ES-I3 (cell line): ENCODE data around the gene NEO1.

Experiments used
- H3K36me3 ChIP-seq: 2 replicates; pipeline ENCODE4 v1.6.1; 2013; ENCODE audit warnings: mild to moderate bottlenecking, low read length, control low read depth, moderate library complexity; ENCODE audit not compliant: insufficient read depth
- H3K4me1 ChIP-seq: 2 replicates; pipeline ENCODE4 v1.6.1; 2013; ENCODE audit warnings: mild to moderate bottlenecking, control low read depth, low read length; ENCODE audit not compliant: insufficient read depth
- H3K9ac ChIP-seq: 2 replicates; pipeline ENCODE4 v1.6.1; 2013; ENCODE audit warnings: low read depth, mild to moderate bottlenecking, low read length, moderate library complexity
- H3K9me3 ChIP-seq: 2 replicates; pipeline ENCODE4 v1.6.1; 2013; ENCODE audit warnings: mild to moderate bottlenecking, low read length, moderate library complexity; ENCODE audit not compliant: control insufficient read depth, insufficient read depth

Gene NEO1

GRCh38 chr15:73078291-73078690 is 26.0 kb downstream of the NEO1 start:
- no peaks in the 10 kb centered on the region for H3K9me3 ChIP-seq
- no peak overlapping the region for H3K9ac ChIP-seq
- no peaks in the 10 kb centered on the region for H3K36me3 ChIP-seq
- peaks cover 7% of the 10 kb centered on the region; the same call in 1 of the 2 replicates for H3K4me1 ChIP-seq

DNA sequence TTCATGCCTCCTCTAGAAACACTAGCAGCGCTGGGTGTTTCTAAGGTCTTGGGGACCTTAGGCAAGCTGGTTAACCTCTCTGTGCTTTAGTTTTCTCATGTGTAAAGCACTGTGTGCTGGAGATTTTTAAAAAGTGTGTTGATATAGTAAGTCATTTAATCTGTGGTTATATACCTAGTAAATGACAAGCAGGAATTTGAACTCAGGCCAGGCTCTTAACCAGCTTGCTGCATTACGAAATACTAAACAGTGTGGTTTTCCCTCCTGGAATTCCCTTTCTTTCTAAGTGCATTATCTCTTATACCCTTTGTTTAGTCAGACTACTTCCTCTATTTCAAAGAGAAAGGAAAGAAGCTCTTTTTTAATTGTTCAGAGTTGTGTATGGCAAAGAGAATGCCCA is 26.5 kb downstream of the NEO1 start:
- Histone ChIP-seq H3K4me1 (peaks cover 7% of the 10 kb centered on the region; the same call in 1 of the 2 replicates), H3K9ac (no peak overlapping the region), H3K36me3 (no peaks in the 10 kb centered on the region), H3K9me3 (no peaks in the 10 kb centered on the region)

GRCh38 chr15:73079565-73079964 is 27.3 kb downstream of the NEO1 start:
- no peaks in the 10 kb centered on the region for H3K9me3 ChIP-seq
- H3K4me1 ChIP-seq = peaks cover 7% of the 10 kb centered on the region; the same call in 1 of the 2 replicates
- H3K36me3 ChIP-seq = no peaks in the 10 kb centered on the region
- H3K9ac ChIP-seq = no peak overlapping the region

DNA sequence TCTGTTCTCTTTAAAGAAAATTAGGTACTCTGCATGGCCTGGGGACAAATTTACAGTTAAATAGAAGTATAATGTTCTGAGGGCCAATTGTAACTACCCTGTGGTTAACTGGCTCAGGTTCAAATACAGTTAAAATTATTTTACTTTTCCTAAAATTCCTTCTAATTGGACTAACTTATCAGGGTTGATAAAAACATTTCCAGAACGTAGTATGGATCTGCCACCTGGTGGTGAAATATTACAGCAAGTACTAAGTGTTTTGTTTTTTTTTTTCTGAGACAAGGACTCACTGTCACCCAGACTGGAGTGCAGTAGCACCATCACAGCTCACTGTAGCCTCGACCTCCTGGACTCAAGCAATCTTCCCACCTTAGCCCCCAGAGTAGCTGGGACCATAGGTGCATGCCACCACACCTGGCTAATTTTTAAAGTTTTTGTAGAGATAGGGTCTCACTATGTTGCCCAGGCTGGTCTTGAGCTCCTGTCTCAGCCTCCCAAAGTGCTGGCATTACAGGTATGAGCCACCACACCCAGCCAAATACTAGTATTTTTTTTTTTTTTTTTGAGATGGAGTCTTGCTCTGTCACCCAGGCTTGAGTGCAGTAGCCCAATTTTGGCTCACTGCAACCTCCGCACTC is 29.2 kb downstream of the NEO1 start:
- H3K9ac ChIP-seq = no peak overlapping the region

DNA sequence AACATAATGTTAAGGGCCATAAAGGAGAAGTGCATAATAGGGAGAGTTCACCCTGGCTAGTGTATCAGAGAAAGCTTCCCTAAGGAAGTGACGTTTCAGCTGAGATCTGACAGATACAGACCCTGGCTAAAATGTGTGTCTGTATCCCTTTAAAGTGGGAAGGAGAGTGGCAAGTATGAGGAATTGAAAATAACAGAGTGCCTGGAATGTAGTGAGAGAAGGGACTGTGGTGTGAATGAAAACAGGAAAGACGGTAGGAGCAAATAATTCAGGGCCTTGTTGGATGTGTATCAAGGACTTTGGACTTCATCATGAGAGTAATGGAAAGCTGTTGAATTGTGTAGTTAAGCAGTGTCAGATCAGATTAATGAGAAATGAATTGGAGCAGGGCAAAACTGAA is 30.5 kb downstream of the NEO1 start:
- H3K9ac ChIP-seq = no peak overlapping the region
- H3K4me1 ChIP-seq = peaks cover 7% of the 10 kb centered on the region; the same call in 1 of the 2 replicates
- no peaks in the 10 kb centered on the region for H3K36me3 ChIP-seq
- no peaks in the 10 kb centered on the region for H3K9me3 ChIP-seq

More for the DNA sequence above, 29.2 kb downstream of the NEO1 start:
- Histone ChIP-seq H3K36me3 (no peaks in the 10 kb centered on the region), H3K9me3 (no peaks in the 10 kb centered on the region), H3K4me1 (peaks cover 7% of the 10 kb centered on the region; the same call in 1 of the 2 replicates)

GRCh38 chr15:73087098-73087497 is 34.8 kb downstream of the NEO1 start:
- H3K36me3 ChIP-seq = no peaks in the 10 kb centered on the region
- H3K9ac ChIP-seq = no peak overlapping the region
- no peaks in the 10 kb centered on the region for H3K4me1 ChIP-seq
- no peaks in the 10 kb centered on the region for H3K9me3 ChIP-seq

GRCh38 chr15:73105064-73105463 is 52.8 kb downstream of the NEO1 start:
- no peak overlapping the region for H3K9ac ChIP-seq
- peaks cover 6% of the 10 kb centered on the region for H3K4me1 ChIP-seq
- no peaks in the 10 kb centered on the region for H3K9me3 ChIP-seq

DNA sequence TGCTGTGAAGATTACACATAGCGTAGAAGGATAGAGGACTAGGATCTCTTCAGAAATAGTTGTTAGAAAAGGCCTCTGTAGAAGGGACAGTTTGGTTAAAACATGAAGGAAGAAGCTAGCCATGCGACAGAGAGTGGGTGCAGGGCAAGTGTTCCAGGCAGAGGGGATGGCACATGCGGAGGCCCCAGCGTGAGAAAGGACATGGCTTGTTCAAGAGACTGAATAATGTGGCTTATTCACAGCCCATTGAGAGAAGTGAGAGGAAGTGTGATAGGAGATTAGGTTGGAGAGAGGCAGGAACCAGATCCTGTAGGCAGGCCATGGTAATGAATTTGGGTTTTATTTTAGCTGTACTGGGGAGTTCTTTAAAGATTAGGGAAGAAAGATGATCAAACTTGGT is 56.4 kb downstream of the NEO1 start:
- no peaks in the 10 kb centered on the region for H3K9me3 ChIP-seq
- no peak overlapping the region for H3K9ac ChIP-seq
- no peaks in the 10 kb centered on the region for H3K36me3 ChIP-seq
- peaks cover 6% of the 10 kb centered on the region for H3K4me1 ChIP-seq

More at GRCh38 chr15:73105064-73105463, 52.8 kb downstream of the NEO1 start:
- H3K36me3 ChIP-seq = no peaks in the 10 kb centered on the region

GRCh38 chr15:73109765-73110164 is 57.5 kb downstream of the NEO1 start:
- H3K36me3 ChIP-seq = no peaks in the 10 kb centered on the region
- H3K9me3 ChIP-seq = no peaks in the 10 kb centered on the region
- peaks cover 13% of the 10 kb centered on the region for H3K4me1 ChIP-seq
- no peak overlapping the region for H3K9ac ChIP-seq

- Histone ChIP-seq H3K9me3 (no peaks in the 10 kb centered on the region), H3K9ac (no peak overlapping the region)
Measured at GRCh38 chr15:73110201-73110600, 57.9 kb downstream of the NEO1 start.

DNA sequence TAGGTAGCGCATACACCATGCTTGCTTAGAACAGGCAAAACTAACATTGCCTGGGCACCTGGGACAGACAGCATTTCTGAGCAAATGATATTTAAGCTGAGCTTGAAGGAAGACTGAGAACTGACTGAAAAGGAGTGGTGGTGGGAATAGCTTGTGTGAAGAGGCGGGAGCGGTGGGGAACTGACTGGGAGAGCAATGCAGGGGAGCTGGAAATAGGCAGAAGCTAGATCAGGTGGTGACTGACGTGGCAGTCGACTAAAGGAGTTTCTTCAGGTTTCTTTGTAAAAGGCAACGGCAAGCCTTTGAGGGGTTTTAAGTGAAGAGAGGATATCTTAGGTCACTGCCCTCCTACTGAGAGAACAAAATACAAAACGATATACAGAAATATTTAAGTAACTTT is 61.8 kb downstream of the NEO1 start:
- Histone ChIP-seq H3K9ac (no peak overlapping the region), H3K9me3 (no peaks in the 10 kb centered on the region), H3K4me1 (peaks cover 6% of the 10 kb centered on the region; the same call in 1 of the 2 replicates), H3K36me3 (no peaks in the 10 kb centered on the region)

More at GRCh38 chr15:73110201-73110600, 57.9 kb downstream of the NEO1 start:
- Histone ChIP-seq H3K4me1 (peaks cover 13% of the 10 kb centered on the region), H3K36me3 (no peaks in the 10 kb centered on the region)

DNA sequence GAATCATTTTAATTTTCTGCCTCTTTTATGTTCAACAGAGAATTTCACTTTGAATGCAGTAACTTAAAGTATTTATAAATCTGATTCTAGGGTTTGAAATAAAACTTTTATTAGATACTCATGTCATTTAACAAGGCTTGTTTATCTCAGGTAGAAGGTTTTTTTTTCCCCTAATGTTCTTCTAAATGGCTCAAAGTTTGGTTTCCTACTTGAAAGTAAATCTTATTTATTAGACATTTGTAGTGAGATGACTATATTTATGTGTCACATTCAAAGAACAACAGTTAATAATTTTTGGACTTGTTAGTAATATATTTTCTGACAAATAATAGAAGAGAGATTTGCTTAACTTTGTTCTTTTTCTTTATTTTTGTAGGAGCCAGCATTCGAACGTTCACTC is 63.9 kb downstream of the NEO1 start:
- H3K4me1 ChIP-seq = peaks cover 6% of the 10 kb centered on the region; the same call in 1 of the 2 replicates
- no peak overlapping the region for H3K9ac ChIP-seq
- no peaks in the 10 kb centered on the region for H3K36me3 ChIP-seq
- no peaks in the 10 kb centered on the region for H3K9me3 ChIP-seq

- Histone ChIP-seq H3K36me3 (no peaks in the 10 kb centered on the region), H3K9me3 (no peaks in the 10 kb centered on the region), H3K9ac (no peak overlapping the region), H3K4me1 (peaks cover 6% of the 10 kb centered on the region; the same call in 1 of the 2 replicates)
Measured at GRCh38 chr15:73118055-73118454, 65.8 kb downstream of the NEO1 start.

GRCh38 chr15:73119478-73119877 is 67.2 kb downstream of the NEO1 start:
- no peaks in the 10 kb centered on the region for H3K36me3 ChIP-seq
- H3K9me3 ChIP-seq = no peaks in the 10 kb centered on the region
- no peak overlapping the region for H3K9ac ChIP-seq
- H3K4me1 ChIP-seq = no peaks in the 10 kb centered on the region

DNA sequence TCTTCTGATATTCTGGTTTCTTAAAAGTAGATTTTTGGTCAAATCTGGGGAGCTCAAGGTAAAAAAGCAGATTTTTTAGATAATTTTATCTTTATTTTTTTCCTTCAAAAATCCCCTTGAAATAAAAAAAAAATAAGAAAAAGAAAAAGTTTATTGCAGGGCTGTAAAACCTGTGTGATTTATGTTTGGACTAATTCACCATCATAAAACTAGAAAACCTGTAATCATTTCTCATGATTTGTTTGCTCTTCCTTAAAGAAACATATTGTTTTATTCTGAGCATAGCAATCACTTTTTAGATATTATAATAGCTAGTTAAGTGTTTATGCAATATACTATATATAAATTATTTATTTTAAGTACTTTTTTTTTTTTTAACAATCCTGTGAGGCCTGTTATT is 68.0 kb downstream of the NEO1 start:
- Histone ChIP-seq H3K9me3 (no peaks in the 10 kb centered on the region), H3K36me3 (no peaks in the 10 kb centered on the region), H3K4me1 (no peaks in the 10 kb centered on the region), H3K9ac (no peak overlapping the region)
